ENCODE data around the gene AHSP.
A peak's percentile ranks its signal among the peaks of the same experiment; 100 is the strongest.
"Not testable (repeated sequence)": the region's sequence is repeated elsewhere in the genome, so short reads cannot be mapped to it uniquely, and the experiment has no call there.

AHSP gene

DNA sequence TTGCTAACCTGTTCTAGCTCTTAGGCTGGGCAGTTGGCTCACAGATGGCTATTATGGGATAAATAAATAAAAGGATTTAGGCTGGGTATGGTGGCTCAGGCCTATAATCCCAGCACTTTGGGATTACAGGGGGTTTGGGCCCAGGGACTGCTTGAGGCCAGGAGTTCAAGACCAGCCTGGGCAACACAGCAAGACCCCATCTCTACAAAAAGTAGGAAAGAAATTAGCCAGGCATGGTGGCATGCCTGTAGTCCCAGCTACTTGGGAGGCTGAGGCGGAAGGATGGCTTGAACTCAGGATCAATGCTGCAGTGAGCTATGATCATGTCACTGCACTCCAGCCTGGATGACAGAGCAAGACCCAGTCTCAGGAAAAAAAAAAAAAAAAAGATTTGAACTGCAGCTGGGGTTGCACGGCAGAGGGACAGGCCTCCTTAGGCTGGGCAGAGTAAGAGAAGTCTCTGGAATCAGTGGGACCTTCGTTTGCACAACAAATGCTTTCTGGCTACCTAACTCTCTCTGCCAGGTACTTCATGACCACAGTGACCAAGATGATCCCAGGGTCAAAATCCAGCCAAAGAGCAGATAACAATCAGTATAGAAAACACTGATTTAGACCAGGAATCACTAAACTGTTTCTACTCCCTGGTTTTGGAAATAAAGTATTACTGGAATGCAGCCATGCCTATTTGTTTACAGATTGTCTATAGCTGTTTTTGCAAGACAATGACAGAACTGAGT, 26.3 kb upstream of the AHSP start:
- DNase-seq = no peak

DNA sequence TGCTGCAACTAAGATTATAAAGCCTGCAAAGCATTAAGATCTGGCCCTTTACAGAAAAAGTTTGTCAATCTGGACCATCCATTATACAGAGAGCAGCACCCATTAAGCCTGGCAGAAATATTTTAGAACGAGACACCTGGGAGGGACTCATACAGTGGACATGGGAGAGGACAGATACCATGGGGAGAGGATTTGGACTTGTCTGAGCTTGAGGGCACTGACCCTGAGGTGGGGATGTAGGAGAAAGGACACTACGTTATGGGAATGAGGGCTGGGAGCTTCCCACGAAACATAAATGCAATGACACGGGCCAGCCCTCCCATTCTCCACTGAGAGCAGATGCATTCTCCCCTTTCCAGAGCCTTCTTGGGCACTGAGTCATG, 25.7 kb upstream of the AHSP start:
- no peak for DNase-seq

- no peak for DNase-seq
These were observed 24.7 kb upstream of the AHSP start for GRCh38 chr16:31502981-31503380.

DNA sequence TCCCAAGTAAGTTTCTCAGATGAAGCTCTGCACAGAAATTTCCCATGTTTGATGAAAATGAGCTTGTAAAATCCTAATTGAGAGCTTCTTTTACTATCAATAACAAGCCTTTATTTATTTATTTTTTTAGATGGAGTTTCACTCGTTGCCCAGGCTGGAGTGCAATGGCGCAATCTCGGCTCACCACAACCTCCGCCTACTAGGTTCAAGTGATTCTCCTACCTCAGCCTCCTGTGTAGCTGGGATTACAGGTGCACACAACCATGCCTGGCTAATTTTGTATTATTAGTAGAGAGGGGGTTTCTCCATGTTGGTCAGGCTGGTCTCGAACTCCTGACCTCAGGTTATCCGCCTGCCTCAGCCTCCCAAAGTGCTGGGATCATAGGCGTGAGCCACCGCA, 24.1 kb upstream of the AHSP start:
- DNase-seq = not testable (repeated sequence)

DNA sequence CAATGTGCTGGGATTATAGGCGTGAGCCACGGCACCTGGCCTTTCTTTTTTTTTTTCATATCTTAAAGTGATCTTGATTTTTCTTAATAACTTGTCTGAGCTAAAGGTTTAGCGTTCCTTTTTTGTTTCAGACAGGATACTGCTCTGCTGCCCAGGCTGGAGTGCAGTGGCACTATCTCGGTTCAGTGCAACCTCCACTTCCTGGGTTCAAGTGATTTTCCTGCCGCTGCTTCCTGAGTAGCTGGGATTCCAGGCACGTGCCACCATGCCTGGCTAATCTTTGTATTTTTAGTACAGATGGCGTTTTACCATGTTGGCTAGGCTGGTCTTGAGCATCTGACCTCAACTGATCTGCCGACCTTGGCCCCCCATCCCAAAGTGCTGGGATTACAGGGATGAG, 23.5 kb upstream of the AHSP start:
- no peak for DNase-seq

DNA sequence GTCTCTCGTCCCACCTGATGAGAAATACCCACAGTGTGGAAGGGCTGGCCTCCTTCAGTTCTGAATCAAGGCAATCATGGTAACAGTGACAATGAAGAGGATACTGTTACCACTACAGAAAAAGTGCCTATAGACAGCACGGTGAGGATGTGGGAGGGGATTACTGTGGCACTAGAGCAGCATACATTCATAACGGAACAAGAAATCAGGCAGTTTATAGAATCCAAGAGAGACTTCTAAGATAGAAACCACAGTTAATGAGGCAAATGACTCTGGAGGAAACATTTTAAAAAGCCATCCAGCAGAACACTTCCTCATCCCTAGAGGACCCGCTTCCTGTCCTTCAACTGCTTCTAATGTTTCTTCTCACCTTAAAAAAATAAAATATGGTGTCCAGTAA, 22.2 kb upstream of the AHSP start:
- no peak for DNase-seq

- DNase-seq = no peak
These were observed 20.1 kb upstream of the AHSP start for GRCh38 chr16:31507617-31507928.

- DNase-seq = peak; percentile 43 to 93 (median 84)
These were observed 19.6 kb upstream of the AHSP start, which contains the start of gene RUSF1 for GRCh38 chr16:31507929-31508705. Gene RUSF1 (minus strand): TSS chr16:31508391. CDS start chr16:31508373, 18 bp downstream.

DNA sequence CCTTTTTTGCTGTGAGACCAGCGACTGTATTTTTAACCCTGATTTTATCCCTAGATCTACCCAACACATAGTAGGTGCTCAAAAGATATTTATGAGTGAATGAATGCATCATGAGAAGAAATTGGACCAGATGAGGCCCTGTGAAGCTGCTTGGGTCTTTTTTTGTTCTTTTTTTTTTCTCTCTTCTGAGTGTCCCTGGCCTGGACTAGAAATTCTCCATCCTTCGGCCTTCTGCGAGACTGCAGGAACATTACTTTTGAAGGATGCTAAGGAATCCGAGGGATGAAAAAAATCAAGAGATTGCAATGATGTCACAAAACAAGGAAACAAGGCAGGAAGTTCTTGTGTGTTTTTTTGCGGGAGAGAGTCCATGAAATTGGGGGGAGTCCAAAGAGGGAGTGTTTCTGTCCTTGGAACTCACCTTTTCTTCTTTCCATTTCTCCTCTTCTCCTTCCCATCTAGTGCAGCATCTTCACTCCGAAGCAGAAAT, 18.9 kb upstream of the AHSP start:
- DNase-seq = peak in 1 of 51 donors; percentile 60

DNA sequence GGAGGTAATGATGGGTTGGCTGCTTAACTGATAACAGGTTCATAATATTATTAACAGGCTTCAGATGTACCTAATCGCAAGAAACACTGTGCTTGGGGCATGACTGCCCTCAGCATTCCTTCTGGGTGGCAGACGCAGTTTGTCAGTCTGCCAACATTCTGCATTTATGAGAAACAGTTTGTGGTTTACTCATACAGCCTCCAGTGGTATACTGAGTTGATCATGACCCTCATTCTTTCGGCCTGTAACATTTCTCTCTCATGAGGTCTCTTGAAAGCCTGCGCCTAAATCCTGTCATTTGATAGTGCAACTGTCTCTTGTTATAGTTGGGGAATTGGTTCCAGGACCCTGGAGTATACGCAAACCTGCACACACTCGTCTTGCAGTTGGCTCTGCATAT, 14.6 kb upstream of the AHSP start:
- no peak for DNase-seq

DNA sequence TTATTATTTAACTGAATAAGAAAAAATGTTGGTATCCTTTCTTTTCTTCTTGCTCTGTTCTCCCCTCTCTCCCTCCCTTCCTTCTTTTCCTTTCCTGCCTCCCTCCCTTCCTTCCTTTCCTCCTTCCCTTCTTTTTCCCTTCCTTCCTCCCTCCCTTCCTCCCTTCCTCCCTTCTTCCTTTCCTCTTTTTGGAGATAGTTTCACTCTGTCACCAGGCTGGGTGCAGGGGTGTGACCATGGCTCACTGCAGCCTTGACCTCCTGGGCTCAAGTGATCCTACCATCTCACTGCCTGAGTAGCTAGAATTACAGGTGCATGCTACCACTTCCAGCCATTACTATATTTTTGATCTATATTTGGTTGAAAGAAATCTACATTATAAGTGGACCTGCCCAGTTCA, 13.8 kb upstream of the AHSP start:
- DNase-seq = no peak

DNA sequence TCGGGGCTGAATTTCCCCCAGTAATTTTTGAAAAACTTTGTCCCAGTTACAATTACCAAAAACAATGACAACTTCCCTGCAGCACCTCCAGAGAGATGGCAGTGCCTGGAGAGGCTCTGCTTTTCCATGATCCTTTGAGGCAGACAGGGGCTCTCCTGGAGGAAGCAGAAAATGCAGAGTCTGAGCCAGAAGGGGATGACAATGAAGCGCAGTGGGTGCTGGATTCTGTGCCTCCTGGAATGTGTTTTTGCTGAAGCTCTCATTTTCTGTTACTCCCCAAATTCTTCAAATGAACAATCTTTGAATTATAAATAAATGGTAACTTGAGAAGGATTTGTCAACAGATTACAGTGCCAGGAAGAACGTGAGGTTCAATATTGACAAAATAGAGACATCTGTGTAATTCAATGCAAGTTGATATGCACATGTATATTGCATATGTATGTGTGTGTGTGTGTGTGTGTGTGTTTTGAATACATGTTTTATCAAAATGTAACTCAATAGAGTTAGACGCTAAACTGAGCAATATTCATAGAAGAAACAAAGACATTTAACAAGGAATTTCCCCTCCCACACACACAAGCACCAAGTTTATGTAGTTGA, 9.8 kb upstream of the AHSP start:
- DNase-seq = no peak

GRCh38 chr16:31519759-31520431, 7.8 kb upstream of the AHSP start:
- no peak for DNase-seq

DNA sequence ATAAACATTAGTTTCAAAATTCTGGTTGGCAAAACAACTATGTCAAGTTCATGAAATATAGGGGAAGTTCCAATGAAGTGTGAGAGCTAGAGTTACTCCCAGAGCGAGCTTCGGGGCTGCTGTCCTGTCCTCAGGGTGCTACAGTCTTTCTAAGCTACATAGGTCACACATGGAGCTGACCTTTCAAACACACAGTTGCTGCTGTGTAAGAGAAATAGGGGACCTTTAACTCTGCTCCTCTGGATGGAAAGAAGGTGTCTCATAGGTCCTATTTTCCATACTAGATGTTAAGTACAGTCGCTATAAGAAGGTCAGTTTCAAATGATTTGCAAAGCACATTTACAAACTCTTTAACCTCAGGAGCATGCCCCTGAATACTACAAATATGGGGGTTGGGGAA, 6.3 kb upstream of the AHSP start:
- no peak for DNase-seq

DNA sequence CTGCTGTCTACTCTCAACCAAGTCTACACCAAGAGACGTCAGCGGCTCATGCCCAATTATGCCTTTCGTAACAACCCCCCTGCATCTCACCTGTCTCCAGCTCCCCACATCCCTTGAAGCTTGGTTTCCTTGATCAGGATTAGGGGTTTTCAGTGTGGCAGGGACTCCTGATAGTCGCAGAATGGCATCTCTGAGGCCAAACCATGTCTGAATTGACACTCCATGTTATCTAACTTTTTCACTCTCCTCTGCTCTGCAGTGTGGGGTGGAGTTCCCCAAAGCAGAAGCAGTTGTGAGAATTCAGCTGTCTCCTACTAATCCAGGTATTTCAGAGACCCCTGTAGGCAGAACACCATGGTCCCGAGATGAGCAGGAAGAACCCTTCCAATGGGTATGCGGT, 5.6 kb upstream of the AHSP start:
- no peak for DNase-seq

GRCh38 chr16:31523768-31524167, 3.9 kb upstream of the AHSP start:
- DNase-seq = not testable (repeated sequence)

GRCh38 chr16:31525113-31525512, 2.6 kb upstream of the AHSP start:
- DNase-seq = no peak

- no peak for DNase-seq
These were observed 915 bp downstream of the AHSP start for GRCh38 chr16:31528523-31529107.

DNA sequence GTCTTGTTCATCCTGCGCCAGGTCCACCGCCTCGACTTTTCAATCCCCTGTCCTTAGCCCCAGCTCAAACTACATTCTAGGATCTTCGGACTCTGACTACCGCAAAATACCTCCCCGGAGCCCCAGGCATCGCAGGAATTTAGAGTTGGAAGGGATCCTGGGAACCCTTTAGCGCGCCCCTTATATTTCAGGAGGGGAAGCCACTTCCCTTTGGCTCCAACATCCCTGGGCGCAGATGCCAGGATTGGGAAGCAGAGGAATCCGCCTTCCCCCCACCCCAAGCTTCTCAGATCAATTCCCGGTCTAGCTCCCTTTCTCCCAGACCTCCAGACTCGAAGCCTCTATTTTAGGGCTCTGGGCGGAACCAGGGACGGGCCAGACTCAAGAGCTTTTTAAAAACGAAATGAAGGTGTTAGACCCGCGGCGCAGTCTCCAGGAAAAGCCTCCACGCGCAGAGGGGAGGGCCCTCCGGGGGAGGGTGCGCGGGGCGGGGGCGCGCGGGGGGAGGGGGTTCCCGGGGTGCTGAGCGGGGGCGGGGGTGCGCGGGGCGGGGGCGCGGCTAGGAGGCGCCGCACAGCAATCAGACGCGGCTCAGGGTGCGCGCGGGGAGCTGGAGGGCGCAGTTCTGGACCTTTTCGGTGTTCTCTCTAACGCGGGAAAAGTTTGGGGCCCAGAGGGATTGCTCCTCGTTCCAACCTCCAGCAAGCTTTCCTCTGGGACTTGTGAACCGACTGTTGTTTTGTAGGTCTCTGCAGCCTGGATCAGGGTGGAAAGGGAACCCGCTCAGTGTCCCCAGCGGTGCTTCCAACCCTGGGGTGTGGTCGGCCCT, 1.6 kb downstream of the AHSP start:
- no peak for DNase-seq

- no peak for DNase-seq
These were observed 2.2 kb downstream of the AHSP start for GRCh38 chr16:31529937-31530312.

DNA sequence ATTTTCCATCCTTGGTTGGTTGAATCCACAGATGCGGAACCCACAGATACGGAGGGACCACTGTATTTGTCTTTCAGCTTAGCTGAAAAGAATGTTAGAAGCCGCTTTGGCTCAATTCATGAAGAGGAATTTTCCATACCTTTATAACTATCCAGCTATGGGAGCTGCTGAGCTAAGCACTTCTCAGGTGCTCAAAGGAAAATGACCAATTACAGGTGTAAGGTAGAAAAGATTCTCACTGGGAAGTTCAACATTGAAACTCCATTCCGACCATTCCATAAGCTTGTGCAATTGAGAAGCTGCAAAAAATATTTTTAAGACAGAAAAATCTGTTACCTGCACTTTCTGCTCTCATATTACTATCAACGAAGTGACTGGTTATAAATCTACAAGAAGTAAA, 2.7 kb downstream of the AHSP start:
- DNase-seq = no peak

Measured in hypothalamus (tissue), 51 donors.